Psoas muscle (tissue), 8 donors: ENCODE data around the gene ANXA8. TPM values are rescaled to one million over a fixed set of nuclear protein-coding genes. Genes with fewer than 3 reads are reported as not detected.
A peak's percentile ranks its signal among the peaks of the same experiment; 100 is the strongest.
"Not testable (repeated sequence)": the region's sequence is repeated elsewhere in the genome, so short reads cannot be mapped to it uniquely, and the experiment has no call there.

Experiments
- ATAC-seq, 4 donors: fragments of 200-7000 bp; cut with Tn5 transposase; one replicate each; pipeline ENCODE4 v1.9.1; 2020; ENCODE audit warnings: moderate library complexity in 3 of 4, mild to moderate bottlenecking in 2 of 4
- DNase-seq, 2 donors: peaks; one replicate each; pipeline ENCODE4 v3.0.0-alpha.2; 2020
- H3K27ac ChIP-seq: fragments of 200-600 bp; one replicate; pipeline ENCODE4 v1.8.0; 2022
- H3K27me3 ChIP-seq, 3 donors: fragments of 200-600 bp in 1 of 3; one replicate each; pipeline versions ENCODE4 v1.6.1 to v1.8.0; 2013 to 2022; ENCODE audit warnings: low read length in 2 of 3, mild to moderate bottlenecking in 2 of 3, moderate library complexity in 1 of 3; ENCODE audit not compliant: insufficient read depth in 3 of 3
- H3K36me3 ChIP-seq, 2 donors: fragments of 200-600 bp in 1 of 2; one replicate each; pipeline versions ENCODE4 v1.6.1 to v1.8.0; 2013 to 2022; ENCODE audit warnings: low read depth in 1 of 2, mild to moderate bottlenecking in 1 of 2, moderate library complexity in 1 of 2; ENCODE audit not compliant: insufficient read depth in 1 of 2
- H3K4me1 ChIP-seq: fragments of 200-600 bp; one replicate; pipeline ENCODE4 v1.8.0; 2022
- H3K4me3 ChIP-seq: fragments of 200-600 bp; one replicate; pipeline ENCODE4 v1.8.0; 2022; ENCODE audit warnings: mild to moderate bottlenecking
- H3K9me3 ChIP-seq: fragments of 200-600 bp; one replicate; pipeline ENCODE4 v1.8.0; 2022
- WGBS, 3 donors: extraction: QIAGEN DNeasy Blood & Tissue Kit; methylation state at CpG; one replicate each; pipeline versions ENCODE4 v1.1.6 to v1.1.7; 2013; 5-methylcytosine and 5-hydroxymethylcytosine counted together
- intact Hi-C, 2 donors: fragments of 100-400 bp; cut with DNase I; formaldehyde crosslinking; loops; one replicate each; pipeline versions ENCODE4 v1.11.0 to v1.14.2; 2022
- long read RNA-seq, 2 donors: library from polyadenylated mRNA; unstranded; transcript quantifications; one replicate each; pipeline ENCODE4 v2.0.0, GENCODE V29; 2021
- polyA plus RNA-seq, 3 donors: library from polyadenylated mRNA; stranded (reverse); fragments of 200-250 nt; gene quantifications; one replicate each; pipeline ENCODE4 v1.2.3, GENCODE V29; 2013
- total RNA-seq, 4 donors: library from RNA; stranded (reverse); fragmentation: NEBNext Ultra II Directional in 2 of 4; extraction: Animal tissue kit (Norgen Biotek cat#: 25700) in 2 of 4; gene quantifications; one replicate each; pipeline versions ENCODE4 v1.2.1 to v1.2.4, GENCODE V29; 2021 to 2023
- donor health status: healthy with polysubstance abuse.
- donor health status: DM: no; HTN: no; CAD: no; lungs with moderate emphysema.
- donor health status: Bipolar disorder and iron deficiency.
- donor health status: healthy.
- donor health status: DM: yes; HTN: yes; CAD: no.
- donor health status: DM: no; HTN: no; CAD: no.
- donor health status: DM: no; HTN: no; CAD: no.
- donor health status: DM: yes; HTN: yes; CAD: no.

Gene ANXA8, protein sequence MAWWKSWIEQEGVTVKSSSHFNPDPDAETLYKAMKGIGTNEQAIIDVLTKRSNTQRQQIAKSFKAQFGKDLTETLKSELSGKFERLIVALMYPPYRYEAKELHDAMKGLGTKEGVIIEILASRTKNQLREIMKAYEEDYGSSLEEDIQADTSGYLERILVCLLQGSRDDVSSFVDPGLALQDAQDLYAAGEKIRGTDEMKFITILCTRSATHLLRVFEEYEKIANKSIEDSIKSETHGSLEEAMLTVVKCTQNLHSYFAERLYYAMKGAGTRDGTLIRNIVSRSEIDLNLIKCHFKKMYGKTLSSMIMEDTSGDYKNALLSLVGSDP
- total RNA-seq (under 1 TPM in 1 of 4 donors, not detected in 3; 0.17 TPM), polyA plus RNA-seq (under 1 TPM; 0.03 to 0.08 (median 0.05) TPM)
- long read RNA-seq, donor 1 = 0 reads
- long read RNA-seq, donor 2 = 0 reads

DNA sequence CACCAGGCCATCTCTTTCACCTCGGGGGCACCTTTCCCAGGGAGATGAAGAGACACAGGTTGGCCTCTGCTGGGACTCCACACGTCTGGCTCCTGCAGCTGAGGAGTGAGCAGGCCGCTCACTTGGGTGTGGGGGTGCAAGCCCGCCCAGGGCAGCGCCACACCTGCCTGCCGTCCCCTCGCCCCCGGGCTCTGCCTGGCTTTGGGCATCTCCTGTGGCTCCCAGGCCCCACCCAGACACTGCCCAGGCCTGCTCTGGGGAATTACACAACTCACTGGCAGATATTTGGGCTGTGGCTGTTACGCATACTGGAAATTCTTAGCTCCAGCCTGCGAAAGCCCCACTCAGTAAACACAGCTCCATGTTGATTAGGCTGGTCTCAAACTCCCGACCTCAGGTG is at the start of gene ANXA8:
TSS of gene ANXA8 (minus strand) at position 193 of the 400 bp plus-strand sequence. CDS start at position 11, 182 bp downstream.
- H3K9me3 ChIP-seq, H3K27ac ChIP-seq, intact Hi-C loops, H3K4me1 ChIP-seq, H3K36me3 ChIP-seq, DNase-seq, H3K4me3 ChIP-seq, ATAC-seq, H3K27me3 ChIP-seq: not testable (repeated sequence)
- WGBS, 3 donors = 88 to 90% (median 89%) methylated on average over 8 of the region's 11 CpGs

DNA sequence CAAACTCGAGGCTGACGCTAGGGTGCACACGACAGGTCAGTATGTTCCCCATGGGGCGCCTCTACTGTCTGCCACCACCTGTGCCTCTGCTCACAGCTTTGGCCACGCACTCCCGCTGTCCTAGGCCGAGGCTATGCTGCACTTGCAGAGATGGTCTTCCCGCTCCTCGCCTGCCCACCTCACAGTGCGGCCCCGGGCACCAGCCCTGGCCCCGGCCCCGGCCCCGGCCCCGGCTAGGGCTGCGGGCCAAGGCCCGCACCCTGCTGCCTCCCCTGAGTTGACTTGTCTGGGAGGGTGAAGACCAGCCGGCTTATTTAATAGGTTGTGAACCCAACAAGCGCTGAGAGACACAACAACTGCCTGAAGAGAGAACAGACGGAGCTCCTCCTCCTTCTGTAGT is 39.6 kb upstream of the ANXA8 start, which contains the start of gene AGAP9:
TSS of gene AGAP9 (minus strand) at position 164 of the 400 bp plus-strand sequence. CDS start at position 52, 112 bp downstream.
- H3K4me1 ChIP-seq, DNase-seq, intact Hi-C loops, H3K9me3 ChIP-seq, ATAC-seq, H3K4me3 ChIP-seq, H3K27ac ChIP-seq, H3K27me3 ChIP-seq, H3K36me3 ChIP-seq: not testable (repeated sequence)
- no CpG with 5 or more reads among the region's 20 CpGs for WGBS, 3 donors

DNA sequence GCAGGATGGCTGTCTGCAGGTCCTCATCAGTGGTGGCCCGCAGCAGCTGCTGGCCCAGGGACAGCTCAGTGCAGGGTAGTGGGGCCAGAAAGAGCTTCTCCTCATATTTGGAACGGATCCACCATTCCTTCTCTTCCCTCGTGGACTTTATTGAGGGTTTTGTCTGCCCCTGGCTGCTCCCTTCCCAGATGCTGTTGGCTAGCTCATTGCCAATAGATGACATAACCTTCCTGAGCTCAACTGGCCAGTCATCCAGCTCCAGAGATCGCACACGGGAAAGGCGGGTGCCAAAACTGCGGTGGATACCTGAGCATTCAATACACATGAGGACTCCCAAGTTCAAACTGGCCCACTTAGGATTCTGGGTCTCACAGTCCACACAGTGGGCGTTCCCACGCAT is 18.4 kb upstream of the ANXA8 start:
- H3K9me3 ChIP-seq, H3K4me3 ChIP-seq, H3K27ac ChIP-seq, ATAC-seq, H3K27me3 ChIP-seq, intact Hi-C loops, H3K4me1 ChIP-seq, H3K36me3 ChIP-seq: not testable (repeated sequence)
- DNase-seq = peak in 1 of 2 donors; percentile 30
- WGBS, 3 donors = 40 to 66% (median 51%) methylated on average over 2 to 9 of the region's 9 CpGs

DNA sequence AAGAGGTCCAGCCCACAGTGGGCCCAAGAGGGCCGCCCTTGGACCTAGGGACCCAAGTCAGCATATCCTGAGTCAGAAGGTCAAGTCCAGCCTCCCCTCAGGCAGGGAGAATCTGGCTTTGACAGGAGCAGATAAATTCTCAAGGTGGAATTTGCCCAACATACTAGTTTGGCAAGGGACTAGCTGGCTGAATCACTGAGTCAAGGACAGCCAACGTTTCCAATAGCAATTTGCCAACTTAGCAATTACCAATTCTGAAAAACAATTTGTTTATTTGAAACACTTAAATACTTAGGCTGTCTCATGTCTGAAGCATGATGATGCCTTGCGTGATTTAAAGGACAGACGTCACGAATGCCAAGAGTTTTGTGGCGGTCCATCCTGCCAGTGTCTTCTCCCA is 10.3 kb upstream of the ANXA8 start:
- ATAC-seq, H3K27ac ChIP-seq, H3K9me3 ChIP-seq, H3K27me3 ChIP-seq, H3K36me3 ChIP-seq, H3K4me1 ChIP-seq, DNase-seq, H3K4me3 ChIP-seq, intact Hi-C loops: not testable (repeated sequence)
- WGBS, 3 donors = 12 to 29% (median 20%) methylated on average over 1 of the region's 6 CpGs

DNA sequence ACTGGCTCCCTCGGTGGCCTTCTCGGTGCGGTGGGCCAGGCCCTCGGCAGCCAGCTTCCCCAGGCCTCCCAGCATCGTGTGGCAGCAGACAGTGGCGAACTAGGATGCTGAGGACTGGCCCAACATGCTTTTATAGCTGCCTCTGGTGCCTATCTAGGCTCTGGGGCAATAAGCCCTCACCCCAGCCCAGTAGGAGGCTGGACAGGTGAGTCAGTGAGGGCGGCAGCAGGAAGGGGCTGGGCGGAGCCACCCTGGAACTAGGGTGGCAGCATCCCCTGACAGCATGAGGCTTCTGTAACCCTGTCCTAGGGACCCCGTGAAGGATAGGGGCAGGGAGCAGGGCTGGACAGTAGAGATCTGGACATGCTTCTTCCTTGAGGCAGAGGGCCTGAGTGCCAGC is 7.7 kb upstream of the ANXA8 start, which contains the start of gene FAM25G:
TSS of gene FAM25G (minus strand) at position 101 of the 400 bp plus-strand sequence. CDS start at position 75, 26 bp downstream.
- H3K27me3 ChIP-seq, H3K4me1 ChIP-seq, ATAC-seq, DNase-seq, H3K27ac ChIP-seq, H3K9me3 ChIP-seq, intact Hi-C loops, H3K36me3 ChIP-seq, H3K4me3 ChIP-seq: not testable (repeated sequence)
- 83 to 93% methylated on average over 1 to 4 of the region's 9 CpGs; no CpG with 5 or more reads in 1 of the 3 donors for WGBS, 3 donors

DNA sequence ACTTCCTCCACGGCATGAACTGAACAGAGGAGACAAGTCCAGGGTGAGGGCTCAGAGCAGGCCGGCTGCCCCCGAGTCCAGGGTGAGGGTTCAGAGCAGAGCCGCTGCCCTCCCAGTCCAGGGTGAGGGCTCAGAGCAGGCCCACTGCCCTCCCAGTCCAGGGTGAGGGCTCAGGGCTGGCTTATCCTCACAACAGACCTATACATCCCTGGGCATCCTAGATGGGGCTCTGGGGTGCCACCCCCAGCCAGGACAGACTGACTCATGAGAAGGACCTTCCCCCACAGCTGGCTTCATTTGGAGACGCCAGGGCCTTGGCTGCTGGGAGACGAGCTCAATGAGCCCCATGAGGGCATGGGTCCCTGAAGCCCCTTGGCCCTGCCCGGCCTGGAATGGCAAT is 5.7 kb upstream of the ANXA8 start:
- H3K9me3 ChIP-seq, H3K4me1 ChIP-seq, intact Hi-C loops, H3K27ac ChIP-seq, H3K4me3 ChIP-seq, H3K27me3 ChIP-seq, H3K36me3 ChIP-seq, DNase-seq, ATAC-seq: not testable (repeated sequence)
- WGBS, 3 donors = 75 to 94% (median 93%) methylated on average over 2 to 3 of the region's 7 CpGs

DNA sequence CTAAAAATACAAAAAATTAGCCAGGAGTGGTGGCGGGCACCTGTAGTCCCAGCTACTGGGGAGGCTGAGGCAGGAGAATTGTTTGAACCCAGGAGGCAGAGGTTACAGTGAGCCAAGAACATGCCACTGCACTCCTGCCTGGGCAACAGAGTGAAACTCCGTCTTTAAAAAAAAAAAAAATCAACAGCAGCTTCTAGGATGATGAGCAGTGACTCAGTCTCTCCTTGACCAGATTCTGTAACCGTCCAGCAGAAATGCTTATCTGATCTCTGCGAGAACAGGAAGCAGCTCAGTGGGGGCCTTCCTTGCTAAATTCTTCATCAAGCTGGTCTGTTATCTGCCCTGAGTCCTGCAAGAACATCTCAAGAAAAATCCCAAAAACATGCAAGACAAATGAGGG is 2.0 kb upstream of the ANXA8 start:
- H3K9me3 ChIP-seq, H3K4me3 ChIP-seq, H3K36me3 ChIP-seq, H3K4me1 ChIP-seq, intact Hi-C loops, ATAC-seq, DNase-seq, H3K27me3 ChIP-seq, H3K27ac ChIP-seq: not testable (repeated sequence)
- WGBS, 3 donors = 56 to 82% (median 69%) methylated on average over 1 to 3 of the region's 4 CpGs

DNA sequence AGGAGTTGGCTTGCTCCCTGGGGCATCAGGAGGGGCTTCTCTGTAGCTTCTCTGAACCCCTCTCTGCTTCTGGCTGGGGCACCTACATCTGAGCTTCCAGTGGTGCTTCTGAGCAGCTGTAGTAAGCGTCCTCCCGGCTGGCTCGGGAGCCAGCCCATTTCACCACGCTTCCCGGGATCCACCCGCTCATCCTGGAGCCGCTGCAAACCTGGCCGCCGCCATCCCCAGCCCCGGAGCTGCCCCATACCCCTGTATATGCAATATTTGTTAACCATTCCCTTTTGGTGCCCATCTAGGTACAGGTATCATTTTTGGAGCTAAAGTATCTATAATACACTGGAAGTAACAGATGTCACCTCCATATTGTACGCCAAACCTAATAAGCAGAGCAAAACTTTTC is 871 bp upstream of the ANXA8 start:
- intact Hi-C loops, H3K27ac ChIP-seq, H3K9me3 ChIP-seq, H3K27me3 ChIP-seq, H3K36me3 ChIP-seq, H3K4me3 ChIP-seq, H3K4me1 ChIP-seq, DNase-seq, ATAC-seq: not testable (repeated sequence)
- WGBS, 3 donors = 79 to 84% (median 80%) methylated on average over 10 to 11 of the region's 11 CpGs

DNA sequence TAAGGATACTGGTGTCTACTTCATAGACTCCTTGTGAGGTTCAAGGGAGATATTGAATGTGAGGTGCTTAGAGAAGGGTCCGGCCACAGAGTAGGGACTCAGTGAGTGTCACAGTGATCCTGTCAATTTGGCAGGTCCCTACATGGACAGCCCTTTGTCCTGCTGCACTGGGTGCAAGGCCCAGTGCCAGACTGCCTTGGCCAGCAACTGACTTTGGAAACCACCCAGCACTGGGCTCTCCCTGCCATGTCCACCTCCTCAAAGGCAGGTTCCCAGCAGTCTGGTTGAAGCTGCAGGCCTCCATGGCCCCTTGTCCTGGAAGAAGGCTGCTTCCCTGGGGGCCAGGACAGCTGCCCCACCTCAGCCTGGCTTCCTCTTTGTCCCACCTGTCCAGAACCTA is 1.5 kb downstream of the ANXA8 start:
- DNase-seq, ATAC-seq, H3K27ac ChIP-seq, H3K4me3 ChIP-seq, H3K9me3 ChIP-seq, H3K4me1 ChIP-seq, H3K27me3 ChIP-seq, H3K36me3 ChIP-seq, intact Hi-C loops: not testable (repeated sequence)
- no CpG with 5 or more reads among the region's 1 CpG for WGBS, 3 donors

DNA sequence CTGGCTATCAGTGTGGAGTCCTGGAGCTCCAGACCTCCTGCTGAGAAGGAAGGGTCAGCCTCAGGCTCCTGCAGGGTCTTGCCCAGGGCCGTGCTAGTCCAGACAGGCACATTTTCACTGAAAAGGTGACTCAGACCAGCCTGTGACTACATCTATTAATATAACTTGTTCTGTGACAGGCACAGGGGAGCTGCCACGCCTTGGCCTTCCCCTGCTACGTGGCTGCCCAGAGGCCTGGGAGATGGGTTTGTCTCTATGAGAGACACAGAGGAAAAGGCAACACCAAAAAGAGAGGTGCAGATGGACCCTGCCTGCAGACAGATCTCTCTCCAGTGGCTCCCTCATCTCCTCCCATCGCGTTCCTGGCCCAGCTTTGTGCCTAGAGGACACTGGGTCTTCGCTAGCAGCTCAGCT is 2.1 kb downstream of the ANXA8 start:
- H3K27ac ChIP-seq, H3K4me1 ChIP-seq, H3K4me3 ChIP-seq, DNase-seq, ATAC-seq, H3K9me3 ChIP-seq, H3K36me3 ChIP-seq, intact Hi-C loops, H3K27me3 ChIP-seq: not testable (repeated sequence)
- 79 to 89% (median 83%) methylated on average over 5 of the region's 6 CpGs for WGBS, 3 donors

DNA sequence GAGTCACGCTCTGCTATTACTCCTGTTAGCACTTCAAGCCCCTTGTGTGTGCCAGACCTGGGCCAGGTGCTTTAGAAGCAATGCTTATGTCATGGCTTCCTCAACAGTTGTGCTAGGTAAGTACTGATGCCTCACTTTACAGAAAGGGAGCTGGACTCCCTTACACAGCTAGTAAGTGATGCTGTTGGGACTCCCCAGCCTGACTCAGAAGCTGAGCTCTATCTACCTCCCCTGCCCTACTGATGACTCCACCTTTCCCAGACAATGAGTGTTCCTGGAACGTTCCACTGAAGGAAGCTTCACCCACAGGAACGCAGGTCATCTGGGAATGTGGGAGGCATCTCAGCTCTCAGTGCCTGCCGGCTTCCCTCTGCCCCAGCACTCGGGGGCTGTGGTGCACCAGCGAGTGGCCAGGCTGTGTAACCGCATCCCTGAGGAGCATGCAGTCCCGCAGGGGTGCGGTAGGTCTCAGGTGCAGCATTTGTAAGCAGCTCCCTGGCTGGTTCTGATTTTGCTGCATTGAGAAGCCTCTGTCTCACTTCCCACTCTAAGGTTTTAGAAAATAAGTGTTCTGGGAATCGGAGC is 2.6 kb downstream of the ANXA8 start:
- not testable (repeated sequence) for H3K4me3 ChIP-seq, DNase-seq
- WGBS, 3 donors = 63 to 65% (median 64%) methylated on average over 4 to 7 of the region's 10 CpGs

More for the DNA sequence above, 2.6 kb downstream of the ANXA8 start:
- H3K4me1 ChIP-seq, ATAC-seq, H3K27ac ChIP-seq, H3K27me3 ChIP-seq, intact Hi-C loops, H3K9me3 ChIP-seq, H3K36me3 ChIP-seq: not testable (repeated sequence)
